IMR-90 (cell line): ENCODE measurements around the gene S100A2. TPM values are rescaled to one million over a fixed set of nuclear protein-coding genes. Genes with fewer than 3 reads are reported as not detected.

Source experiments
- ATAC-seq: fragments of 200-7000 bp; cut with Tn5 transposase; 2 replicates; pipeline ENCODE4 v1.9.1; 2020; ENCODE audit warnings: low read depth, mild to moderate bottlenecking, moderate library complexity
- BruUV-seq: library from RNA; stranded (reverse); fragments of 400-500 nt; replicated peaks from 2 replicates; lab custom pipeline; 2021; lab: Mats Ljungman, UMichigan
- CTCF ChIA-PET: fragments of 300-600 bp; formaldehyde crosslinking; extraction: SDS; loops from one replicate; lab custom pipeline; 2021; ENCODE audit warnings: antibody characterized with exemption; lab: Yijun Ruan, JAX
- POLR2A ChIA-PET: fragments of 300-600 bp; sonication (Branson Sonifier 250); formaldehyde crosslinking; loops from one replicate; lab custom pipeline; 2022; ENCODE audit warnings: antibody characterized with exemption; ENCODE audit not compliant: unreplicated experiment; lab: Charles Lee
- DNase-seq: peaks from one replicate; pipeline ENCODE4 v3.0.0; 2013
- H2AFZ ChIP-seq: replicated peaks from 2 replicates; pipeline ENCODE3; 2013; ENCODE audit warnings: low read length, mild to moderate bottlenecking; ENCODE audit not compliant: poor library complexity
- H2AK5ac ChIP-seq: 2 replicates; pipeline ENCODE4 v1.6.1; 2013; ENCODE audit warnings: low read depth, low read length, inconsistent platforms
- H2AK9ac ChIP-seq: replicated peaks from 2 replicates; pipeline ENCODE3; 2013; ENCODE audit warnings: mild to moderate bottlenecking, low read depth, low read length, moderate library complexity; ENCODE audit not compliant: poor library complexity
- H2BK120ac ChIP-seq: 2 replicates; pipeline ENCODE4 v1.6.1; 2013; ENCODE audit warnings: low read depth, low read length, inconsistent platforms
- H2BK15ac ChIP-seq: 3 replicates; pipeline ENCODE4 v1.6.1; 2013; ENCODE audit warnings: low read depth, low read length, inconsistent platforms
- H2BK20ac ChIP-seq: 2 replicates; pipeline ENCODE4 v1.6.1; 2013; ENCODE audit warnings: low read depth, mild to moderate bottlenecking, inconsistent platforms, low read length, moderate library complexity
- H2BK5ac ChIP-seq: 2 replicates; pipeline ENCODE4 v1.6.1; 2013; ENCODE audit warnings: mild to moderate bottlenecking, low read depth, low read length, inconsistent platforms; ENCODE audit not compliant: poor library complexity, severe bottlenecking
- H3K14ac ChIP-seq: replicated peaks from 2 replicates; pipeline ENCODE4 v1.6.1; 2013; ENCODE audit warnings: low read depth, low read length, inconsistent platforms
- H3K18ac ChIP-seq: 2 replicates; pipeline ENCODE4 v1.6.1; 2013; ENCODE audit warnings: low read depth, low read length, control low read depth
- H3K23ac ChIP-seq: 2 replicates; pipeline ENCODE4 v1.6.1; 2013; ENCODE audit warnings: low read depth, low read length, inconsistent platforms
- H3K27ac ChIP-seq: 2 replicates; pipeline ENCODE4 v1.5.1; 2013; ENCODE audit warnings: mild to moderate bottlenecking, control low read depth, low read length; ENCODE audit not compliant: insufficient read depth
- H3K27me3 ChIP-seq: 2 replicates; pipeline ENCODE4 v1.6.1; 2013; ENCODE audit warnings: low read length; ENCODE audit not compliant: control insufficient read depth, insufficient read depth
- H3K36me3 ChIP-seq: 2 replicates; pipeline ENCODE4 v1.6.1; 2013; ENCODE audit warnings: low read length, mixed read lengths; ENCODE audit not compliant: control insufficient read depth, insufficient read depth
- H3K4ac ChIP-seq: 2 replicates; pipeline ENCODE4 v1.6.1; 2013; ENCODE audit warnings: low read depth, low read length, inconsistent platforms
- H3K4me1 ChIP-seq: 2 replicates; pipeline ENCODE4 v1.6.1; 2013; ENCODE audit warnings: low read length, mixed read lengths; ENCODE audit not compliant: control insufficient read depth, insufficient read depth
- H3K4me2 ChIP-seq: 2 replicates; pipeline ENCODE4 v1.6.1; 2013; ENCODE audit warnings: low read depth, mild to moderate bottlenecking, control low read depth, low read length, moderate library complexity
- H3K4me3 ChIP-seq: 2 replicates; pipeline ENCODE4 v1.5.1; 2013; ENCODE audit warnings: low read depth, mild to moderate bottlenecking, control low read depth, low read length, moderate library complexity; ENCODE audit not compliant: insufficient read depth
- H3K56ac ChIP-seq: 2 replicates; pipeline ENCODE4 v1.6.1; 2013; ENCODE audit warnings: low read length, inconsistent platforms; ENCODE audit not compliant: insufficient read depth; ENCODE audit errors: extremely low read depth
- H3K79me1 ChIP-seq, 2 experiments: 2 replicates each; pipeline ENCODE4 v1.6.1; 2013; ENCODE audit warnings: low read length in 2 of 2, inconsistent platforms in 1 of 2, low read depth in 1 of 2
- H3K9ac ChIP-seq: 2 replicates; pipeline ENCODE4 v1.6.1; 2013; ENCODE audit warnings: low read depth, low read length, control low read depth
- H3K9me1 ChIP-seq: 2 replicates; pipeline ENCODE4 v1.6.1; 2013; ENCODE audit warnings: low read length, inconsistent platforms; ENCODE audit not compliant: insufficient read depth
- H3K9me3 ChIP-seq: 2 replicates; pipeline ENCODE4 v1.6.1; 2013; ENCODE audit warnings: low read length; ENCODE audit not compliant: control insufficient read depth, insufficient read depth
- H4K20me1 ChIP-seq: 2 replicates; pipeline ENCODE4 v1.6.1; 2013; ENCODE audit warnings: low read length, inconsistent platforms; ENCODE audit not compliant: insufficient read depth
- H4K5ac ChIP-seq: 2 replicates; pipeline ENCODE4 v1.6.1; 2013; ENCODE audit warnings: mild to moderate bottlenecking, low read depth, low read length, control low read depth
- H4K8ac ChIP-seq, 2 experiments: 2 replicates each; pipeline ENCODE4 v1.6.1; 2013; ENCODE audit warnings: low read depth in 2 of 2, low read length in 2 of 2, control low read depth in 1 of 2, inconsistent platforms in 1 of 2
- H4K91ac ChIP-seq: 2 replicates; pipeline ENCODE4 v1.6.1; 2013; ENCODE audit warnings: low read depth, low read length, inconsistent platforms; ENCODE audit not compliant: insufficient read depth
- BHLHE40 ChIP-seq: fragments of 150-350 bp; IDR thresholded peaks from 2 replicates; pipeline ENCODE4 v1.6.1; 2016; ENCODE audit warnings: mild to moderate bottlenecking, low read depth, low read length
- CHD1 ChIP-seq: IDR thresholded peaks from 2 replicates; pipeline ENCODE4 v1.6.1; 2012; ENCODE audit warnings: low read depth, low read length, improper control_type of control experiment
- MAZ ChIP-seq: IDR thresholded peaks from 2 replicates; pipeline ENCODE4 v1.6.1; 2012; ENCODE audit warnings: low read depth, mild to moderate bottlenecking, low read length, improper control_type of control experiment, moderate library complexity, borderline replicate concordance
- POLR2A ChIP-seq: IDR thresholded peaks from 2 replicates; pipeline ENCODE4 v1.6.1; 2012; ENCODE audit warnings: mild to moderate bottlenecking, low read depth, low read length
- RAD21 ChIP-seq: IDR thresholded peaks from 2 replicates; pipeline ENCODE4 v1.6.1; 2012; ENCODE audit warnings: low read length, improper control_type of control experiment
- WGBS, 2 experiments: methylation state at CpG; one replicate each; pipeline versions ENCODE4 v1.1.5 to v1.1.7; 2013; ENCODE audit warnings: missing lambda C conversion rate in 2 of 2; ENCODE audit not compliant: insufficient read length in 1 of 2; ENCODE audit errors: extremely low coverage in 2 of 2; 5-methylcytosine and 5-hydroxymethylcytosine counted together
- dilution Hi-C: fragments of 300-500 bp; cut with HindIII; formaldehyde crosslinking; loops from one replicate; pipeline ENCODE4 v1.14.3; 2018; ENCODE audit warnings: low sequenced_read_pairs; ENCODE audit not compliant: unreplicated experiment
- in situ Hi-C: fragments of 300-500 bp; cut with MboI; formaldehyde crosslinking; loops from 3 replicates; pipeline ENCODE4 v1.14.3; 2019; ENCODE audit warnings: low sequenced_read_pairs, inconsistent platforms, mixed read lengths
- intact Hi-C: fragments of 100-400 bp; cut with micrococcal nuclease; formaldehyde crosslinking; loops from 2 replicates; pipeline ENCODE4 v1.10.0; 2022
- polyA plus RNA-seq, 3 experiments: library from polyadenylated mRNA; depleted of rRNA; stranded (reverse); fragments of >200 nt; gene quantifications; 2 replicates each; pipeline ENCODE4 v1.2.3, GENCODE V29; 2012; ENCODE audit warnings: low replicate concordance in 1 of 3
- total RNA-seq: library from RNA; depleted of rRNA; stranded (reverse); fragments of >200 nt; gene quantifications from 2 replicates; pipeline ENCODE4 v1.2.3, GENCODE V29; 2012

The S100A2 gene
- total and polyA plus RNA-seq, 2 of the 4 experiments (the other 2 are of a cell fraction) = 3.6 to 7.9 TPM

DNA sequence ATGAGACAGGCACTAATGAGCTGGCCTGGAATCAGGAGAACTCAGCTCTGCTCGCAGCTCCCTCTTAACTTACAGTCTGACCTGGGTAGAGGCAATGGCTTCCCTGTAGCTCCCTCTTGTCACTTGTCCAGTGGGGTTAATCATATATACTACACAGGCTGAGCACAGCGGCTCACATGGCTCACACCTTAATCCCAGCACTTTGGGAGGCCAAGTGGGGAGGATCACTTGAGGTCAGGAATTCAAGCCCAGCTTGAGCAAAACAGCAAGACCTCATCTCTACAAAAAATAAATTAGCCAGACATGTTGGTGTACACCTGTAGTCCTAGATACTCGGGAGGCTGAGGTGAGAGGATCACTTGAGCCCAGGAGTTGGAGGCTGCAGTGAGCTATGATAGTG, 34.0 kb downstream of the S100A2 start:
- no peak overlapping the region for H3K27ac ChIP-seq

More for the DNA sequence above, 34.0 kb downstream of the S100A2 start:
- H3K79me1 ChIP-seq = peaks cover 4 to 51% of the 10 kb centered on the region in 2 experiments; a peak in 3 of 4 replicates
- H3K4me3 ChIP-seq = no peak overlapping the region
- no peak overlapping the region for H3K56ac ChIP-seq
- ChIA-PET POLR2A (interaction anchor here (0.8 to 1.5 kb wide), 4 partner anchors 13 to 103 kb away, joined by 3 to 4 read pairs (median 4); partner anchors contain the start of genes CHTOP and S100A13), CTCF (interaction anchor here (1.1 to 2.8 kb wide), 5 partner anchors 21 to 127 kb away, joined by 3 to 19 read pairs (median 6); partner anchors contain the start of gene S100A13)
- H3K14ac ChIP-seq = no peak overlapping the region
- DNase-seq (no peak), ATAC-seq (no peak)
- no peak overlapping the region for H2BK20ac ChIP-seq
- peaks cover 18% of the 10 kb centered on the region for H4K20me1 ChIP-seq
- H2AK5ac ChIP-seq = 0 out of 2 replicates have a peak overlapping the region, but pooled peaks have one; percentile 11
- no peak overlapping the region for H2BK5ac ChIP-seq
- H3K4ac ChIP-seq = peak overlapping the region; percentile 49; the same call in 1 of the 2 replicates
- no TSS peak for BruUV-seq
- in situ Hi-C loops (loop anchor here (5.0 to 25.0 kb wide), 2 partner anchors 36 to 431 kb away; partner anchors contain the start of genes CREB3L4, CRTC2, S100A2 and SLC39A1), dilution Hi-C loops (no loop called here), intact Hi-C loops (loop anchor here (5.0 kb wide), 2 partner anchors 96 to 141 kb away; partner anchors contain the start of genes ILF2, S100A1 and S100A13)
- H4K5ac ChIP-seq = no peak overlapping the region
- H2AFZ ChIP-seq = no peak overlapping the region
- H3K27me3 ChIP-seq = no peaks in the 10 kb centered on the region
- TF ChIP-seq CHD1 (no peak), BHLHE40 (no peak), POLR2A (no peak), RAD21 (no peak), MAZ (no peak)
- peaks cover 14% of the 10 kb centered on the region for H3K9me1 ChIP-seq
- no peak overlapping the region for H3K18ac ChIP-seq
- peaks cover 11% of the 10 kb centered on the region for H3K36me3 ChIP-seq
- no peaks in the 10 kb centered on the region for H3K9me3 ChIP-seq
- no peak overlapping the region for H3K4me2 ChIP-seq
- H4K91ac ChIP-seq = no peak overlapping the region
- no peak overlapping the region for H3K9ac ChIP-seq
- H2BK120ac ChIP-seq = no peak overlapping the region
- peaks cover 27% of the 10 kb centered on the region for H3K4me1 ChIP-seq
- no peak overlapping the region; the same call in 1 of the 2 replicates for H3K23ac ChIP-seq
- no peak overlapping the region for H2AK9ac ChIP-seq
- no CpG with 5 or more reads among the region's 3 CpGs for WGBS, 2 experiments
- H2BK15ac ChIP-seq = no peak overlapping the region
- 0 out of 4 replicates have a peak overlapping the region, but pooled peaks of 1 of the 2 experiments have one; percentile 21 for H4K8ac ChIP-seq
